Epithelial cell of esophagus (primary cell): ENCODE data around the gene CMYA5.
"Not testable (repeated sequence)": the region's sequence is repeated elsewhere in the genome, so short reads cannot be mapped to it uniquely, and the experiment has no call there.

ENCODE experiments used
- DNase-seq: peaks from one replicate; pipeline ENCODE4 v3.0.0; 2010; ENCODE audit warnings: low read depth
- H3K4me3 ChIP-seq: 2 replicates; pipeline ENCODE4 v1.5.1; 2011; ENCODE audit warnings: mild to moderate bottlenecking, low read length, control low read depth
- TF ChIP-seq, protein P1 (sequence below): IDR thresholded peaks from 2 replicates; pipeline ENCODE4 v1.5.1; 2011; ENCODE audit warnings: low read depth, mild to moderate bottlenecking, low read length, control low read depth, inconsistent platforms; ENCODE audit not compliant: insufficient read depth; ENCODE audit errors: missing control alignments

The CMYA5 gene

DNA sequence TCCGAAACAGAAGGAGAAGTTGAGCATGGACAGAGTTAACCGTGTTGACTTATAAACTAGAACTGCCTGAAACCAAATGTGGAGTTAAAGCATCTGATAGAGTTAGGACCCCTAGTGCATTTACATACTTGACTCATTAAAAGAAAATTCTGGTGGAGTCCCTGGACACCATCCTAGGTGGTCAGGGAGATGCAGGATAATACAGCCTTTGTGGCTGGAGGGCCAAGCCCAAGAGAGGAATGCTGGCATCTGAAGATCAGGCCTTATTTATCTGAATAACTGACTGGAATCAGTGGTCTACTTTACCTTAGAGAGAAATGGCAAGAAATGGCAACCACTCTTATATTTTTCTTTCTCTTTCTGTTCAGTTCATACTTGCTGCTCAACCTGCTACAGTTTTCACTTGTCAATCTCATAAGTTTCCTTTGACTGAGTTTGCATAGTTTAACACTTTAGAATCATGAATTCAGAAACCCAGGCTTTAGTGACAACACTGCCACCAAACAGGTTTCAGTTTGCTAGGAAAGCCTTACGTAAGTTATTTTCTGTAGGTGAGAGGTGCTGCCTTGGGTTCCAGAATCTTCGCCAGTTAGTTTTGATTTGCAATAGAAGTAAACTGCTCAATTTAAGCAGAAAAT is 10.2 kb downstream of the CMYA5 start:
- H3K4me3 ChIP-seq = no peak overlapping the region
- TF ChIP-seq, protein P1, sequence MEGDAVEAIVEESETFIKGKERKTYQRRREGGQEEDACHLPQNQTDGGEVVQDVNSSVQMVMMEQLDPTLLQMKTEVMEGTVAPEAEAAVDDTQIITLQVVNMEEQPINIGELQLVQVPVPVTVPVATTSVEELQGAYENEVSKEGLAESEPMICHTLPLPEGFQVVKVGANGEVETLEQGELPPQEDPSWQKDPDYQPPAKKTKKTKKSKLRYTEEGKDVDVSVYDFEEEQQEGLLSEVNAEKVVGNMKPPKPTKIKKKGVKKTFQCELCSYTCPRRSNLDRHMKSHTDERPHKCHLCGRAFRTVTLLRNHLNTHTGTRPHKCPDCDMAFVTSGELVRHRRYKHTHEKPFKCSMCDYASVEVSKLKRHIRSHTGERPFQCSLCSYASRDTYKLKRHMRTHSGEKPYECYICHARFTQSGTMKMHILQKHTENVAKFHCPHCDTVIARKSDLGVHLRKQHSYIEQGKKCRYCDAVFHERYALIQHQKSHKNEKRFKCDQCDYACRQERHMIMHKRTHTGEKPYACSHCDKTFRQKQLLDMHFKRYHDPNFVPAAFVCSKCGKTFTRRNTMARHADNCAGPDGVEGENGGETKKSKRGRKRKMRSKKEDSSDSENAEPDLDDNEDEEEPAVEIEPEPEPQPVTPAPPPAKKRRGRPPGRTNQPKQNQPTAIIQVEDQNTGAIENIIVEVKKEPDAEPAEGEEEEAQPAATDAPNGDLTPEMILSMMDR = no peak
- DNase-seq = no peak

- DNase-seq = peak; percentile 27
- H3K4me3 ChIP-seq = no peak overlapping the region
- TF ChIP-seq, protein P1 = peak; percentile 60
Observed at GRCh38 chr5:79702606-79703380, 13.2 kb downstream of the CMYA5 start.

DNA sequence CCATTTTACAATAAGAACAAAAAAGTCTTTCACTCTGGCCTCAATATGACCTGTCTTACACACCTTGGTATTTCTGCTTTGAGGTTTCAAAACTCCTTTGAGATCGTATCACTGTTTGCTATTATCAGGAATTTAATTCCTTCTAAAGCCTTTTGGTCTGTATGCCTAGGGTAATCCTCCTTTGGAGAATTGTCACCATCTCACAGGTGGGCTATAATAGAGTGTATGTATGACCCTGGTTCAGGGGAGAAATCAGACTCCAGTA is 13.7 kb downstream of the CMYA5 start:
- DNase-seq = no peak
- no peak overlapping the region for H3K4me3 ChIP-seq
- TF ChIP-seq, protein P1 = no peak

- no peak overlapping the region for H3K4me3 ChIP-seq
- TF ChIP-seq, protein P1 = no peak
- no peak for DNase-seq
Observed at GRCh38 chr5:79704553-79704952, 14.9 kb downstream of the CMYA5 start.

- H3K4me3 ChIP-seq = no peak overlapping the region
- TF ChIP-seq, protein P1 = no peak
- DNase-seq = no peak
Observed at GRCh38 chr5:79705632-79706031, 16.0 kb downstream of the CMYA5 start.

GRCh38 chr5:79706317-79706716 is 16.7 kb downstream of the CMYA5 start:
- not testable (repeated sequence) for H3K4me3 ChIP-seq
- DNase-seq = peak; percentile 41

DNA sequence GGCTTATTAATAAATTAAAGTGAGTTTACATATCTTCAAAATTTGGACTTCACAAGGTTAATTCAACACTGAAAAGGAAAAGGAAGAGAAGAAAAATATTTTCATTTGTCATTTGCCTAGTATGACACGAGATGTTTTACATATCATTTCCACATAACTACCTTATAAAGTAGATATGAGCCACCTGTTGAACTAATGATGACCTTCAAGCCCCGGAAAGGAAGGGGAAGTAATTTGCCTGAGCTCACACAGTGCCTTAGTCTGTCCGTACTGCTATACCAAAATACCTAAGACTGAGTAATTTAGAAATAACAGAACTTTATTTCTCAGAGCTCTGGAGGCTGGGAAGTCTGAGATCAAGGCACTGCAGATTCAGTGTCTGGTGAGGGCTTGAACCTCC is 17.9 kb downstream of the CMYA5 start:
- no peak for DNase-seq
- no peak overlapping the region for H3K4me3 ChIP-seq
- TF ChIP-seq, protein P1 = no peak
